ENCODE measurements around the gene PLEKHG4. TPM values are rescaled to one million over a fixed set of nuclear protein-coding genes. Genes with fewer than 3 reads are reported as not detected.
A peak's percentile ranks its signal among the peaks of the same experiment; 100 is the strongest.

Gene PLEKHG4
- total RNA-seq, 1 experiment from 2014 or later = 5.9 TPM

DNA sequence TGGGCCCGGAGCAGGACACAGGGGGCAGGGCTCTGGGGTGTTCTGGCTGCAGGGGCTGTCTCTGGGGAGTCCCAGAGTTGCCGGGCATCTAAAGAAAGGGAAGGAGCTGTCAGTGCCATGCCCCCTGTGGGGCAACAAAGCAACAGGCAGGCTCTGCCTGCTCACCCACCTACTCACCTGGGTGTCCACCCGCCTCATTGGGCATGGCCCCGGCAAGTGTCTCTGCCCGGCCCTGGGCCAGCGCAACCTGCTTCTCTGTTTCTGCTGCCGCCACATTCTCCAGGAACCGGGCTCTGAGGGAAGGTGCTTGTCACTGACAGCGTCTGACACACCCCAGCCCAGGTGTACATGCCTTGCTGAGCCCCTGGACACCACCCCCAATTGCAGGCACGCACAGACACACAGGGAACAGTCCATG, 45.1 kb upstream of the PLEKHG4 start:
- H3K27ac Mint-ChIP-seq = no peak overlapping the region
- no peak overlapping the region for H3K4me3 Mint-ChIP-seq
- no peak for ATAC-seq
- peaks cover 43% of the 10 kb centered on the region for H3K36me3 Mint-ChIP-seq
- no peaks in the 10 kb centered on the region for H3K9me3 Mint-ChIP-seq
- ChIA-PET POLR2A (interaction anchor here (1.0 kb wide), 1 partner anchor 13 kb away, joined by 3 read pairs; no protein-coding TSS in a partner anchor), CTCF (interaction anchor here (3.7 kb wide), 1 partner anchor 12 kb away, joined by 15 read pairs; the partner anchor contains the start of gene FHOD1)
- peaks cover 10% of the 10 kb centered on the region for H3K4me1 Mint-ChIP-seq
- no peak for DNase-seq (ENCODE audit: low spot score)
- H3K27me3 Mint-ChIP-seq (ENCODE audit: low read depth) = no peaks in the 10 kb centered on the region
- TF ChIP-seq, protein P1, sequence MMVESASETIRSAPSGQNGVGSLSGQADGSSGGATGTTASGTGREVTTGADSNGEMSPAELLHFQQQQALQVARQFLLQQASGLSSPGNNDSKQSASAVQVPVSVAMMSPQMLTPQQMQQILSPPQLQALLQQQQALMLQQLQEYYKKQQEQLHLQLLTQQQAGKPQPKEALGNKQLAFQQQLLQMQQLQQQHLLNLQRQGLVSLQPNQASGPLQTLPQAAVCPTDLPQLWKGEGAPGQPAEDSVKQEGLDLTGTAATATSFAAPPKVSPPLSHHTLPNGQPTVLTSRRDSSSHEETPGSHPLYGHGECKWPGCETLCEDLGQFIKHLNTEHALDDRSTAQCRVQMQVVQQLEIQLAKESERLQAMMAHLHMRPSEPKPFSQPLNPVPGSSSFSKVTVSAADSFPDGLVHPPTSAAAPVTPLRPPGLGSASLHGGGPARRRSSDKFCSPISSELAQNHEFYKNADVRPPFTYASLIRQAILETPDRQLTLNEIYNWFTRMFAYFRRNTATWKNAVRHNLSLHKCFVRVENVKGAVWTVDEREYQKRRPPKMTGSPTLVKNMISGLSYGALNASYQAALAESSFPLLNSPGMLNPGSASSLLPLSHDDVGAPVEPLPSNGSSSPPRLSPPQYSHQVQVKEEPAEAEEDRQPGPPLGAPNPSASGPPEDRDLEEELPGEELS (CRISPR knock-in tag; IDR thresholded peaks at IDR 0.05) = no peak
- no peak for TF ChIP-seq JUN (CRISPR knock-in tag; IDR thresholded peaks at IDR 0.05)
- TF ChIP-seq, protein P2, sequence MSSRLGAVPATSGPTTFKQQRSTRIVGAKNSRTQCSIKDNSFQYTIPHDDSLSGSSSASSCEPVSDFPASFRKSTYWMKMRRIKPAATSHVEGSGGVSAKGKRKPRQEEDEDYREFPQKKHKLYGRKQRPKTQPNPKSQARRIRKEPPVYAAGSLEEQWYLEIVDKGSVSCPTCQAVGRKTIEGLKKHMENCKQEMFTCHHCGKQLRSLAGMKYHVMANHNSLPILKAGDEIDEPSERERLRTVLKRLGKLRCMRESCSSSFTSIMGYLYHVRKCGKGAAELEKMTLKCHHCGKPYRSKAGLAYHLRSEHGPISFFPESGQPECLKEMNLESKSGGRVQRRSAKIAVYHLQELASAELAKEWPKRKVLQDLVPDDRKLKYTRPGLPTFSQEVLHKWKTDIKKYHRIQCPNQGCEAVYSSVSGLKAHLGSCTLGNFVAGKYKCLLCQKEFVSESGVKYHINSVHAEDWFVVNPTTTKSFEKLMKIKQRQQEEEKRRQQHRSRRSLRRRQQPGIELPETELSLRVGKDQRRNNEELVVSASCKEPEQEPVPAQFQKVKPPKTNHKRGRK (CRISPR knock-in tag; IDR thresholded peaks at IDR 0.05; ENCODE audit: borderline replicate concordance) = no peak

DNA sequence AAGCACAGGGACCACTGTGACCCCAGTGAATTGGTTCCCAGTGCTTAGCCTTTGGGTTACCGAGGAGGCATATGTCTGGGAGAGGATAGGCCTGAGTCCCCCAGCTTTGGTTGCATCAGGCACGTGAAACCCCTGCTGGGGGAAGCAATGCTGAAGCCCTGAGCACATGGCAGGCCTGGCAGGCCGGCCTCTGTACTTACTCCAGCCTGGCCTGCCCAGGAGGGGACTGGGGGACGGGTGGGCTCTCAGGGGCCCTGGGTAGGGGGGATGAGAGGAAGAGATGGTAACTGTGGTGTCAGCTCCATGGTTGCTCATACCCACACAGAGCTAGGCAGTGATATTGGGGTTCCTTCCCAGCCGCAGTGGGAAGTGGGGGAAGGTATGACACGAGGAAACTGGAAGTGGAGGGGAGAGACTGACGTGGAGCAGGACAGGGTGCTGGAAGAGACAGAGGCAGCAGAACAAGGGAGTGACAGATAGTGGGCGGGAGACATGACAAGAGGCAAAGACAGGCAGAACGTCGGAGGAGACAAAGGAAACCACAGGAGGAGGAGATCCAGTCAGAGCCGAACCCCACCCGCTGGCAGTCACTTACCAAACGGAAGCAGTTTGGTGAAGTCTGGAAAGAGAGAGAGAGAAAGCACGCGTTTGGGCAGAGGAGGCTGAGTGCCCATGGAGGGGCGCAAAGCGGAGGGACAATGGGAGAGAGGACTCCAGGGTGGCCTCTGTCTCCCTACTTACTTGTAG, 43.3 kb upstream of the PLEKHG4 start:
- Mint-ChIP-seq H3K27ac (peak overlapping the region; percentile 80), H3K4me3 (no peak overlapping the region), H3K36me3 (peaks cover 29% of the 10 kb centered on the region), H3K9me3 (no peaks in the 10 kb centered on the region), H3K4me1 (peaks cover 10% of the 10 kb centered on the region), H3K27me3 (ENCODE audit: low read depth) (no peaks in the 10 kb centered on the region)
- ChIA-PET CTCF (interaction anchor here (0.6 to 2.4 kb wide), 14 partner anchors 9 to 275 kb away, joined by 3 to 41 read pairs (median 4); partner anchors contain the start of genes CES3, ELMO3, FHOD1 and KCTD19), POLR2A (interaction anchor here (1.4 to 3.4 kb wide), 2 partner anchors 9 to 11 kb away, joined by 25 to 26 read pairs; partner anchors contain the start of genes FHOD1 and TMEM208)
- no peak for DNase-seq (ENCODE audit: low spot score)
- TF ChIP-seq, protein P3, sequence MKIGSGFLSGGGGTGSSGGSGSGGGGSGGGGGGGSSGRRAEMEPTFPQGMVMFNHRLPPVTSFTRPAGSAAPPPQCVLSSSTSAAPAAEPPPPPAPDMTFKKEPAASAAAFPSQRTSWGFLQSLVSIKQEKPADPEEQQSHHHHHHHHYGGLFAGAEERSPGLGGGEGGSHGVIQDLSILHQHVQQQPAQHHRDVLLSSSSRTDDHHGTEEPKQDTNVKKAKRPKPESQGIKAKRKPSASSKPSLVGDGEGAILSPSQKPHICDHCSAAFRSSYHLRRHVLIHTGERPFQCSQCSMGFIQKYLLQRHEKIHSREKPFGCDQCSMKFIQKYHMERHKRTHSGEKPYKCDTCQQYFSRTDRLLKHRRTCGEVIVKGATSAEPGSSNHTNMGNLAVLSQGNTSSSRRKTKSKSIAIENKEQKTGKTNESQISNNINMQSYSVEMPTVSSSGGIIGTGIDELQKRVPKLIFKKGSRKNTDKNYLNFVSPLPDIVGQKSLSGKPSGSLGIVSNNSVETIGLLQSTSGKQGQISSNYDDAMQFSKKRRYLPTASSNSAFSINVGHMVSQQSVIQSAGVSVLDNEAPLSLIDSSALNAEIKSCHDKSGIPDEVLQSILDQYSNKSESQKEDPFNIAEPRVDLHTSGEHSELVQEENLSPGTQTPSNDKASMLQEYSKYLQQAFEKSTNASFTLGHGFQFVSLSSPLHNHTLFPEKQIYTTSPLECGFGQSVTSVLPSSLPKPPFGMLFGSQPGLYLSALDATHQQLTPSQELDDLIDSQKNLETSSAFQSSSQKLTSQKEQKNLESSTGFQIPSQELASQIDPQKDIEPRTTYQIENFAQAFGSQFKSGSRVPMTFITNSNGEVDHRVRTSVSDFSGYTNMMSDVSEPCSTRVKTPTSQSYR (CRISPR knock-in tag; IDR thresholded peaks at IDR 0.05) = no peak
- TF ChIP-seq, protein P4, sequence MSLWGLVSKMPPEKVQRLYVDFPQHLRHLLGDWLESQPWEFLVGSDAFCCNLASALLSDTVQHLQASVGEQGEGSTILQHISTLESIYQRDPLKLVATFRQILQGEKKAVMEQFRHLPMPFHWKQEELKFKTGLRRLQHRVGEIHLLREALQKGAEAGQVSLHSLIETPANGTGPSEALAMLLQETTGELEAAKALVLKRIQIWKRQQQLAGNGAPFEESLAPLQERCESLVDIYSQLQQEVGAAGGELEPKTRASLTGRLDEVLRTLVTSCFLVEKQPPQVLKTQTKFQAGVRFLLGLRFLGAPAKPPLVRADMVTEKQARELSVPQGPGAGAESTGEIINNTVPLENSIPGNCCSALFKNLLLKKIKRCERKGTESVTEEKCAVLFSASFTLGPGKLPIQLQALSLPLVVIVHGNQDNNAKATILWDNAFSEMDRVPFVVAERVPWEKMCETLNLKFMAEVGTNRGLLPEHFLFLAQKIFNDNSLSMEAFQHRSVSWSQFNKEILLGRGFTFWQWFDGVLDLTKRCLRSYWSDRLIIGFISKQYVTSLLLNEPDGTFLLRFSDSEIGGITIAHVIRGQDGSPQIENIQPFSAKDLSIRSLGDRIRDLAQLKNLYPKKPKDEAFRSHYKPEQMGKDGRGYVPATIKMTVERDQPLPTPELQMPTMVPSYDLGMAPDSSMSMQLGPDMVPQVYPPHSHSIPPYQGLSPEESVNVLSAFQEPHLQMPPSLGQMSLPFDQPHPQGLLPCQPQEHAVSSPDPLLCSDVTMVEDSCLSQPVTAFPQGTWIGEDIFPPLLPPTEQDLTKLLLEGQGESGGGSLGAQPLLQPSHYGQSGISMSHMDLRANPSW (CRISPR knock-in tag; conservative IDR thresholded peaks at IDR 0.05; ENCODE audit: low read depth) = no peak
- TF ChIP-seq HMGA2 (CRISPR knock-in tag; IDR thresholded peaks at IDR 0.05) (no peak), ATF1 (CRISPR knock-in tag; IDR thresholded peaks at IDR 0.05) (no peak), RORB (CRISPR knock-in tag; IDR thresholded peaks at IDR 0.05) (no peak), MYBL2 (CRISPR knock-in tag; IDR thresholded peaks at IDR 0.05) (no peak), CREB1 (CRISPR knock-in tag; IDR thresholded peaks at IDR 0.05) (no peak), ESRRA (CRISPR knock-in tag; IDR thresholded peaks at IDR 0.05; ENCODE audit: borderline replicate concordance) (no peak), ZNF138 (CRISPR knock-in tag; conservative IDR thresholded peaks at IDR 0.05) (no peak), GRHL2 (CRISPR knock-in tag; IDR thresholded peaks at IDR 0.05; ENCODE audit: insufficient replicate concordance, severe bottlenecking) (no peak)
- TF ChIP-seq, protein P5, sequence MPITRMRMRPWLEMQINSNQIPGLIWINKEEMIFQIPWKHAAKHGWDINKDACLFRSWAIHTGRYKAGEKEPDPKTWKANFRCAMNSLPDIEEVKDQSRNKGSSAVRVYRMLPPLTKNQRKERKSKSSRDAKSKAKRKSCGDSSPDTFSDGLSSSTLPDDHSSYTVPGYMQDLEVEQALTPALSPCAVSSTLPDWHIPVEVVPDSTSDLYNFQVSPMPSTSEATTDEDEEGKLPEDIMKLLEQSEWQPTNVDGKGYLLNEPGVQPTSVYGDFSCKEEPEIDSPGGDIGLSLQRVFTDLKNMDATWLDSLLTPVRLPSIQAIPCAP (CRISPR knock-in tag; IDR thresholded peaks at IDR 0.05) = no peak
- TF ChIP-seq, protein P6, sequence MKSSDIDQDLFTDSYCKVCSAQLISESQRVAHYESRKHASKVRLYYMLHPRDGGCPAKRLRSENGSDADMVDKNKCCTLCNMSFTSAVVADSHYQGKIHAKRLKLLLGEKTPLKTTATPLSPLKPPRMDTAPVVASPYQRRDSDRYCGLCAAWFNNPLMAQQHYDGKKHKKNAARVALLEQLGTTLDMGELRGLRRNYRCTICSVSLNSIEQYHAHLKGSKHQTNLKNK (CRISPR knock-in tag; IDR thresholded peaks at IDR 0.05) = no peak
- TF ChIP-seq, protein P7, sequence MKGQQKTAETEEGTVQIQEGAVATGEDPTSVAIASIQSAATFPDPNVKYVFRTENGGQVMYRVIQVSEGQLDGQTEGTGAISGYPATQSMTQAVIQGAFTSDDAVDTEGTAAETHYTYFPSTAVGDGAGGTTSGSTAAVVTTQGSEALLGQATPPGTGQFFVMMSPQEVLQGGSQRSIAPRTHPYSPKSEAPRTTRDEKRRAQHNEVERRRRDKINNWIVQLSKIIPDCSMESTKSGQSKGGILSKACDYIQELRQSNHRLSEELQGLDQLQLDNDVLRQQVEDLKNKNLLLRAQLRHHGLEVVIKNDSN (CRISPR knock-in tag; IDR thresholded peaks at IDR 0.05) = no peak
- TF ChIP-seq, protein P8, sequence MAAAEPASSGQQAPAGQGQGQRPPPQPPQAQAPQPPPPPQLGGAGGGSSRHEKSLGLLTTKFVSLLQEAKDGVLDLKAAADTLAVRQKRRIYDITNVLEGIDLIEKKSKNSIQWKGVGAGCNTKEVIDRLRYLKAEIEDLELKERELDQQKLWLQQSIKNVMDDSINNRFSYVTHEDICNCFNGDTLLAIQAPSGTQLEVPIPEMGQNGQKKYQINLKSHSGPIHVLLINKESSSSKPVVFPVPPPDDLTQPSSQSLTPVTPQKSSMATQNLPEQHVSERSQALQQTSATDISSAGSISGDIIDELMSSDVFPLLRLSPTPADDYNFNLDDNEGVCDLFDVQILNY (CRISPR knock-in tag; IDR thresholded peaks at IDR 0.05) = no peak
- ATAC-seq = no peak
